Testis (tissue), 2 donors: ENCODE measurements around the gene GBF1.

Source experiments
- POLR2A ChIP-seq: fragments of 450-650 bp; IDR thresholded peaks from one replicate; pipeline ENCODE4 v1.6.1; 2017; ENCODE audit warnings: antibody characterized with exemption, mild to moderate bottlenecking, moderate library complexity
- TF ChIP-seq, protein P1 (sequence below), 3 experiments: fragments of 450-650 bp in 2 of 3; fragments of 200-600 bp in 1 of 3; sonication (generic) in 1 of 3; IDR thresholded peaks; one replicate each; pipeline ENCODE4 v1.5.1; 2016 to 2019; ENCODE audit warnings: antibody characterized with exemption in 3 of 3, mild to moderate bottlenecking in 2 of 3, moderate library complexity in 1 of 3

DNA sequence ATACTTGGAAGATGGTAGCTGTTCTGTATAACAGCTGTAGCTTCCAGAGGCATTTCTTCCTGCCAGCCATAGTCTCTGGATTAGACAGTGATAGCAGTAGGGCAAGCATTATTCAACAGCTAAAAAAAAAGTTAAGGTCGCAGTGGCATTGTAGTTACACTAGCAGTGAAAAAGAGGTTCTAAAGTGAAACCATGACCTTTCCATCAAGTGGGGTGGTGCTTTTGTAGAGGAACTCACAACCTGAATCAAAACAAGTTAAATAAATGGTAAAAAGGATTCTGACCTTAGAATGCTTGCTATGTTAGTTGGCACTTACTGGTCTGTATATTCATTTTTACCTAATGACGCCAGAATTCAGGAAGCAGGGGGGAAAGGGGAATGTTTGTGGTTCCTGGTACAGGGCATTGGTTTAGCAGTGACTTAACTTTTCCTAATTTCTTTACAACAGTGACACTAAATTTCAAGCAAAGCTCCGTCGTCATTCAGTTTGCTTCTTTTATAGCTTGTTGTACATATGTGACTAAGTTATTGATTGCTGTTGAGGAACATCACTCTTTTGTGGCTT lies 55.0 kb downstream of the GBF1 start:
- TF ChIP-seq, protein P1, sequence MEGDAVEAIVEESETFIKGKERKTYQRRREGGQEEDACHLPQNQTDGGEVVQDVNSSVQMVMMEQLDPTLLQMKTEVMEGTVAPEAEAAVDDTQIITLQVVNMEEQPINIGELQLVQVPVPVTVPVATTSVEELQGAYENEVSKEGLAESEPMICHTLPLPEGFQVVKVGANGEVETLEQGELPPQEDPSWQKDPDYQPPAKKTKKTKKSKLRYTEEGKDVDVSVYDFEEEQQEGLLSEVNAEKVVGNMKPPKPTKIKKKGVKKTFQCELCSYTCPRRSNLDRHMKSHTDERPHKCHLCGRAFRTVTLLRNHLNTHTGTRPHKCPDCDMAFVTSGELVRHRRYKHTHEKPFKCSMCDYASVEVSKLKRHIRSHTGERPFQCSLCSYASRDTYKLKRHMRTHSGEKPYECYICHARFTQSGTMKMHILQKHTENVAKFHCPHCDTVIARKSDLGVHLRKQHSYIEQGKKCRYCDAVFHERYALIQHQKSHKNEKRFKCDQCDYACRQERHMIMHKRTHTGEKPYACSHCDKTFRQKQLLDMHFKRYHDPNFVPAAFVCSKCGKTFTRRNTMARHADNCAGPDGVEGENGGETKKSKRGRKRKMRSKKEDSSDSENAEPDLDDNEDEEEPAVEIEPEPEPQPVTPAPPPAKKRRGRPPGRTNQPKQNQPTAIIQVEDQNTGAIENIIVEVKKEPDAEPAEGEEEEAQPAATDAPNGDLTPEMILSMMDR (IDR thresholded peaks at IDR 0.05), result no peak
- no peak for TF ChIP-seq POLR2A
